Measurements from ENCODE around the gene TAOK1. TPM values are rescaled to one million over a fixed set of nuclear protein-coding genes. Genes with fewer than 3 reads are reported as not detected.

The TAOK1 gene
- total and polyA plus RNA-seq, 4 donors: 4.3 to 20.5 (median 12.6) TPM

DNA sequence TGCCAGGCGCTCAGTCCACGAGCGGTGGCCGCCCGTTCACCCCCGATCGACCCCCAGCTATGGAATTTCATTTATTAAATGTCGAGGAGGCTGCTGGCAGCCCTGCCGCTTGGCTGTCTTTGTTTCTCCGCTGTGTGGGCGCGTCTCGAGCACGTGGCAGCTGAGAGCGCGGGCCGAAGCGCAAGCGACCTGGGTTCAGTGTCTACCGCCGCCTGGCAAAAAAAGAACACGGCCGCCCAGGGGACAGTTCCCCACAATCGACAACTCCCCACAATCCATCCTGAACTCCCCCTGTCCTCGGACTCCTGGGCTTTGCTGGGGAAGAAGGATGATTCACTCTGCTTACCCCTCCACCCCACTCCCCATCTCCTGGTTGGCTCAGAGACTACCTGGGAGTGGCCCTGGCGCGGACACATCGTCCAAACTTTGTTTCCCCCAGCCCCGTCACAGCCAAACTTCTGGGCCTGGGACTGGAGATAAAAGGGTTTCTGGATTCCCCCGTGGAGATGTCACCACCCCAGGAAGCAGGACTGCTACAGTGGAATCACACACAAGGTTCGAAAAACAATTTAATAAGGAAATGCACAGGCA lies 201.1 kb downstream of the TAOK1 start:
- TF ChIP-seq FOXA2 (IDR thresholded peaks at IDR 0.05): no peak
- no peak for TF ChIP-seq NR2F2 (IDR thresholded peaks at IDR 0.05)
- no peak for TF ChIP-seq GABPA (IDR thresholded peaks at IDR 0.05 in 1 of 2, conservative IDR thresholded peaks at IDR 0.05 in 1 of 2)
- no peak for TF ChIP-seq CTCF (IDR thresholded peaks at IDR 0.05; ENCODE audit: low read depth, low read length, missing input control)
- TF ChIP-seq ATF3 (IDR thresholded peaks at IDR 0.05): no peak
- no peak for TF ChIP-seq RXRA (IDR thresholded peaks at IDR 0.05)
- TF ChIP-seq, protein P1, sequence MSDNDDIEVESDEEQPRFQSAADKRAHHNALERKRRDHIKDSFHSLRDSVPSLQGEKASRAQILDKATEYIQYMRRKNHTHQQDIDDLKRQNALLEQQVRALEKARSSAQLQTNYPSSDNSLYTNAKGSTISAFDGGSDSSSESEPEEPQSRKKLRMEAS (IDR thresholded peaks at IDR 0.05): no peak
- no peak for TF ChIP-seq EGR1 (IDR thresholded peaks at IDR 0.05; ENCODE audit: low read depth in 2 of 2)
- no peak for TF ChIP-seq HNF4G (IDR thresholded peaks at IDR 0.05)
- TF ChIP-seq YY1 (IDR thresholded peaks at IDR 0.05): no peak
- TF ChIP-seq HNF4A (conservative IDR thresholded peaks at IDR 0.05): no peak

GRCh38 chr17:29591737-29592608 lies 201.8 kb downstream of the TAOK1 start:
- WGBS: 17% methylated on average over 25 of the region's 25 CpGs
- no peak overlapping the region for H3K4me3 ChIP-seq (ENCODE audit: low read depth in 1 of 3, low read length in 3 of 3)
- peak; percentile 89 for DNase-seq (ENCODE audit: low spot score)
- no peaks in the 10 kb centered on the region for H3K36me3 ChIP-seq (ENCODE audit: control insufficient read depth in 4 of 4, insufficient read depth in 3 of 4, low read depth in 1 of 4, low read length in 3 of 4)
- TF ChIP-seq REST (IDR thresholded peaks at IDR 0.05): no peak
- peak; percentile 78 to 85 for TF ChIP-seq RAD21 (IDR thresholded peaks at IDR 0.05)
- TF ChIP-seq TAF1 (conservative IDR thresholded peaks at IDR 0.05): no peak
- TF ChIP-seq ATF3 (IDR thresholded peaks at IDR 0.05): no peak
- no peak for TF ChIP-seq HNF4G (IDR thresholded peaks at IDR 0.05)
- no peak for TF ChIP-seq NR2F2 (IDR thresholded peaks at IDR 0.05)
- TF ChIP-seq, protein P1 (IDR thresholded peaks at IDR 0.05): no peak
- TF ChIP-seq HNF4A (conservative IDR thresholded peaks at IDR 0.05): no peak
- peak; percentile 90 for TF ChIP-seq CTCF (IDR thresholded peaks at IDR 0.05; ENCODE audit: low read depth, low read length, missing input control)
- H3K9me3 ChIP-seq (ENCODE audit: control insufficient read depth in 4 of 4, low read length in 3 of 4): no peaks in the 10 kb centered on the region
- peaks cover 6 to 61% (median 42%) of the 10 kb centered on the region in 4 donors for H3K4me1 ChIP-seq (ENCODE audit: control insufficient read depth in 4 of 4, insufficient read depth in 4 of 4, low read length in 3 of 4)
- H3K27me3 ChIP-seq (ENCODE audit: control insufficient read depth in 4 of 4, insufficient read depth in 4 of 4, low read length in 3 of 4): no peaks in the 10 kb centered on the region
- H3K9ac ChIP-seq (ENCODE audit: low read depth in 1 of 2, low read length in 2 of 2): no peak overlapping the region
- no peak overlapping the region for H3K27ac ChIP-seq (ENCODE audit: low read depth in 1 of 2, low read length in 2 of 2)

More for the DNA sequence above, 201.1 kb downstream of the TAOK1 start:
- H3K36me3 ChIP-seq (ENCODE audit: control insufficient read depth in 4 of 4, insufficient read depth in 3 of 4, low read depth in 1 of 4, low read length in 3 of 4): no peaks in the 10 kb centered on the region
- no peak overlapping the region for H3K27ac ChIP-seq (ENCODE audit: low read depth in 1 of 2, low read length in 2 of 2)
- no peaks in the 10 kb centered on the region for H3K9me3 ChIP-seq (ENCODE audit: control insufficient read depth in 4 of 4, low read length in 3 of 4)
- no peaks in the 10 kb centered on the region for H3K27me3 ChIP-seq (ENCODE audit: control insufficient read depth in 4 of 4, insufficient read depth in 4 of 4, low read length in 3 of 4)
- DNase-seq (ENCODE audit: low spot score): no peak
- peaks cover 6 to 61% (median 44%) of the 10 kb centered on the region in 4 donors for H3K4me1 ChIP-seq (ENCODE audit: control insufficient read depth in 4 of 4, insufficient read depth in 4 of 4, low read length in 3 of 4)
- H3K4me3 ChIP-seq (ENCODE audit: low read depth in 1 of 3, low read length in 3 of 3): peak overlapping the region in 1 of 3 donors; percentile 9
- WGBS: 16% methylated on average over 31 of the region's 31 CpGs
- no peak overlapping the region for H3K9ac ChIP-seq (ENCODE audit: low read depth in 1 of 2, low read length in 2 of 2)

Data from liver (tissue), 9 donors.